ENCODE results near the gene DHODH. TPM values are rescaled to one million over a fixed set of nuclear protein-coding genes. Genes with fewer than 3 reads are reported as not detected.
"Not testable (repeated sequence)": the region's sequence is repeated elsewhere in the genome, so short reads cannot be mapped to it uniquely, and the experiment has no call there.

Gene DHODH
- total RNA-seq, 2 donors from 2014 or later = 7.3 to 8.0 TPM

DNA sequence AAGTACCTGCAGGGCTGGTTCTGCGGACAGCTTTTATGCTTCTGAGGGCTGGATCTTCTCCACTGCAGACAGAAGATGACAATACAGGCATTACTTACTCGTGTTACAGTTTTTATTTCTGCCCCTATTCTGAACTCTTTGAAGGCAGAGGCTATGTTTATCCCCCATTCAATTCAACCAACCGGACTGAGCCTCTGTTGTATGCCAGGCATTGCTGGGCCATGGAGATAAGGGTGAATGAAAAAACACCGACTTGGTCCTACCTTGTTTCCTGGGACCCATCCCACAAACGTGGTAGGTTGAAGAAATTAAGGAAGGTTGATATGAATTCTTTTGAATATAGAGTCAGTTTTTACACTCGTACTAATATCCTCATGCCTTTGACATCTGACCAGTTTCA, 35.8 kb downstream of the DHODH start:
- intact Hi-C loops (cut with DNase I) = no loop called here
- DNase-seq (ENCODE audit: low spot score) = no peak

GRCh38 chr16:72044825-72045359, 36.3 kb downstream of the DHODH start:
- intact Hi-C loops (cut with DNase I) = no loop called here
- DNase-seq (ENCODE audit: low spot score) = no peak

- intact Hi-C loops (cut with DNase I) = no loop called here
- DNase-seq (ENCODE audit: low spot score) = no peak
Measured at GRCh38 chr16:72049110-72049509, 40.6 kb downstream of the DHODH start.

DNA sequence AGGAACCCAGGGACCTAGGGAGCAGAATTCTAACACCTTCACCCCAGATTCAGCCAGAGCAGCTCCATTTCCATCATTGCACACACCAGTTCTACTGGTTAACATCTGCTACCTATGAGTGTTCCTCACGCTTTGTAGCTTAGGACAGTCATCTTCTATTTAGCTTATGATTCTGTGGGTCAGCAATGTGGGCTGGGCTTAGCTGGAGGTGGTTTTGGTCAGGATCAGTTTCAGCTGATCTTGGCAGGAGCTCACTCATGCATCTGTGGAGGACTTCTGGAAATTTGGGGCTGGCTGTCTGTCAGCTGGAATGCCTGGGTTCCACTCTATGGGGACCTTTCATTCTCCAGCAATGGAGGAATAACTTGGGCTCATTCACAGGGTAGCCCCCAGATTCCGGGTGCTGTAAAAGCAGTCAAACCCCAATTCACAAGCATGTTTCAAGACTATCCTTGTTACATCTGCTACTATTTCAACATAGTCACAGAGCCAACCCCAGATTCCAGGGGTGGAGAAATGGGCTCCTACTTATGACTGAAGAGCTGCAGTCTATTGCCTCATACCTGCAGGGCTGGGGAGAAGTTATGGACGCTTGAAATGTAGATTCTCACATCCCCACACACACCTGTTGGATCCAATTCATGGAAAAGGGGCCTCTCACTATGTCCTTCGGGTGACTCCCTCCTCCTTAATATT, 42.4 kb downstream of the DHODH start:
- intact Hi-C loops (cut with DNase I) = no loop called here
- DNase-seq (ENCODE audit: low spot score) = no peak

DNA sequence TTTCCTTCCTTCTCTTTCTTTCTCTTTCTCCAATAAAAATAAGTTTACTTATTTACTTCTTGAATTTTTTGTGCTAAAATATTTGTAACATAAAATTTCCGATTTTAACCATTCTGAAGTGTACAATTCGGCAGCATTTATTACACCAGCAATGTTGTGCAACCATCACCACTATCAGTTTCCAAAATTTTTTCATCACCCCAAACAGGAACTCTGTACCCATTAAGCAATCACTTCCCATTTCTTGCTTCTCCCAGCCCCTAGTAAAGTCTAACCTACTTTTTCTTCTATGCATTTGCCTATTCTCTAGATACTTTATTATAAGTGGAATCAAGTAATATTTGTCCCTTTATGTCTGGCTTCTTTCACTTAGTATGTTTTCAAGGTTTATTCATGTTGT, 43.3 kb downstream of the DHODH start:
- intact Hi-C loops (cut with DNase I) = no loop called here

DNA sequence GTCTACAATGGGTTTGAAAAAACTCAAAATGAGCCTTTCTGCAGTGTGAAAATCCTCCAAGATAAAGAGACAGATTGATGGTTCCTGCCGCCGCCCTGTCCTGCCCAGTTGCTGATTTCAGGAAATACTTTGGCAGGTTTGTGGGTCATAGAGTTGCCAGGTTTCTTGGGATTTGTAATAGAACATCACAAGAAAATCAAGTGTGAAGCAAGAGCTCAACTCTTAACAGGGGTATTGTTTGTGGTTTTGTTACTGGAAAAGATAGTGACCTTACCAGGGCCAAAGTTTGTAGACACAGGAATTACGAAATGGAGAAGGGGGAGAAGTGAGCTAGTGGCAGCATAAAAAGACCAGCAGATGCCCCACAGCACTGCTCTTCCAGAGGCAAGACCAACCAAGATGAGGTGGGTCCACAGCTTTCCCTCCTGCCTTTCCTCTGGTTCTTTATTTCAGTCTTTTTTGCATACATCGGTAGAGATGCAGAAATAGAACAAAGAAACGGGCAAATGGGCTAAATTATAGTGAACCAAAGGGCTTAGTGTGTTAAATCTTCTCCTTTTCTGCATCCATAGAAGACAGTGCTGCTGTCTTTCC, 45.8 kb downstream of the DHODH start, which contains the start of gene HP:
HP (plus strand) TSS at position 252 of the 594 bp plus-strand sequence; CDS start at position 400, 148 bp downstream.
- intact Hi-C loops (cut with DNase I); DNase-seq (ENCODE audit: low spot score): not testable (repeated sequence)

More for the DNA sequence above, 43.3 kb downstream of the DHODH start:
- no peak for DNase-seq (ENCODE audit: low spot score)

DNA sequence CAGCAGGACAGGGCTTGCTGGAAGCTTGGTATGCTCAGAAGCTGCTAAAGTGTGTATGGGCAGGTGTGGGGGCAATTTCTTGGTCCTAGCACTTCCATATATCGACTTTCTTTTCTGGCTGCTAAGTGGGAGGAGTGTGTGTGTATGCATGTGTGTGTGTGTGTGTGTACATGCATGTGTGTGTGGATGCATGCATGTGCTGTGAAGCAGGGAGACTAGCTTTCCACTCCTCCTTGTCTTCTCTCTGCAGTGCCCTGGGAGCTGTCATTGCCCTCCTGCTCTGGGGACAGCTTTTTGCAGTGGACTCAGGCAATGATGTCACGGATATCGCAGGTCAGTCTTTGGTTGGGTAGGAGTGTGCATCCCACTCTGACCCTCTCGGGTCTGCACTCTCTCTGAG, 47.4 kb downstream of the DHODH start:
- intact Hi-C loops (cut with DNase I) = no loop called here
- DNase-seq (ENCODE audit: low spot score) = no peak

DNA sequence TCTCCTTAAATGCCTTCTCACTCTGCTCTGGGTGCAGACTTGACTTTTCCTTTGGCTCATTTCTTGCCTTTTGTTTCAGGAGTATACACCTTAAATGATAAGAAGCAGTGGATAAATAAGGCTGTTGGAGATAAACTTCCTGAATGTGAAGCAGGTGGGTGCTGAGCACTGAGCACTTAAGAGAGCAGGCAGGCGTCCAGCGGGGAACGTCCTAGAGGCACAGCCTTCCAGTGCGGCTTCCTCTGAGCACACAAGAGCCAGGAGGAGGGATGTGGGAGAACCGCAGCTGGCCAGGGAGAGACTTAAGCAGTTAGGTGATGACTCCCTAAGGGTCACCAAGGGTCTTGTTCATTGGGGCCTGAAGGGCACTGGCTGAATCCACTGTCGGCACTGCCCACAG, 48.8 kb downstream of the DHODH start:
- intact Hi-C loops (cut with DNase I) = not testable (repeated sequence)

GRCh38 chr16:72059060-72059459, 50.5 kb downstream of the DHODH start:
- DNase-seq (ENCODE audit: low spot score); intact Hi-C loops (cut with DNase I): not testable (repeated sequence)

More for the DNA sequence above, 48.8 kb downstream of the DHODH start:
- DNase-seq (ENCODE audit: low spot score) = not testable (repeated sequence)

- intact Hi-C loops (cut with DNase I) = no loop called here
- no peak for DNase-seq (ENCODE audit: low spot score)
Measured at GRCh38 chr16:72060405-72060804, 51.9 kb downstream of the DHODH start.

DNA sequence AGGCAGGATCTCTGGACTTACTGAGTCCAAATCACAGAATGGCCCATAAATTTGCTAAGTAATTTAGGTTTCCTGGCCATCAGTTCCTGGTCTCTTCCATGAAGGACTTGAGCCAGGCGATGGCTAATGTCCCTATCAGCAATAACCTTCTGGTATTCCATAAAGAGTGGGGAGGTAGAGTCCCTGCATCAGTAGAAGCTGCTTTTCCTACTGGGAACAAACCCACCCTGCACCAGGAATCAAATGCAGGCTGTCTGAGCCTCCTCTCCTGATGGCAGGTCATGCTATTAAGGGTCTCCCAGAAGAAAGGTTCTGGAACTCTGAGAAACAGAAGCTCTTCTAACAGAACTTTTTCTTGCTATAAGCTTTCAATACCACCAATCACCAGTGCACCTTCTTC, 53.0 kb downstream of the DHODH start:
- intact Hi-C loops (cut with DNase I) = no loop called here
- DNase-seq (ENCODE audit: low spot score) = no peak

GRCh38 chr16:72064361-72064894, 55.9 kb downstream of the DHODH start:
- intact Hi-C loops (cut with DNase I) = loop anchor here in 1 of 2 donors (1.0 to 2.0 kb wide), 2 partner anchors 18 to 35 kb away; no protein-coding TSS in a partner anchor
- DNase-seq (ENCODE audit: low spot score) = no peak

DNA sequence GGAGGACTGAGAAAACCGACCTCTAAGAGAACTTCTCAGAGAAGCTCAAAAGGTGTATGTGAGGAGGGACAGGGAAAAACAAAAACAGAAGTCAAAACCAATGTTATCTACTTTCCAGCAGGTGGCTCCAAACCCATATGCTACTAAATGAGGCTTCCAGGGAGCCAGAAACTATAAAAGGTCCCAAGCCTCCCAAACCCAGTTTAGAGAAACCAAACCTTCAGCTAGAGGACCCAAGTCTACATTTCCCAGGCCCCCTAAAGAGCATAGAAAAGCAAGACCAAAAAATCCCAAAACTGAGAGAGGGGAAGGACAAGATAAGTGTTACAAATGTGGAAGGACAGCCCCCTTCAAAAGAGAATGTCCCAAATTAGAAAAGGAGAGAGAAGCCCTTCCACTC, 58.2 kb downstream of the DHODH start:
- DNase-seq (ENCODE audit: low spot score) = no peak
- intact Hi-C loops (cut with DNase I) = no loop called here

DNA sequence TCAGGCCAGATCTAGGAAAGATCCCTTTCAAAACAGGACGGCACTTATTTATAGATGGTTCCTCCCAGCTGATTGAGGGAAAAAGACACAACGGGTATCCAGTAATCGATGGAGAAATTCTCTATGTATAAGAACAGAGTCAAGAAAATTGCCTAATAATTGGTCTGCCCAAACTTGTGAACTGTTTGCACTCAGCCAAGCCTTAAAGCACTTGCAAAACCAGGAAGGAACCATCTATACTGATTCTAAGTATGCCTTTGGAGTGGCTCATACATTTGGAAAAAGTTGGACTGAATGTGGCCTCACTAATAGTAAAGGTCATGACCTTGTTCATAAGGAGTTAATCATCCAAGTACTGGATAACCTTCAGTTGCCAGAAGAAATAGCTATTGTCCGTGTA, 60.4 kb downstream of the DHODH start:
- DNase-seq (ENCODE audit: low spot score) = no peak
- intact Hi-C loops (cut with DNase I) = no loop called here

- intact Hi-C loops (cut with DNase I) = no loop called here
Measured at GRCh38 chr16:72072514-72073342, 64.2 kb downstream of the DHODH start.

DNA sequence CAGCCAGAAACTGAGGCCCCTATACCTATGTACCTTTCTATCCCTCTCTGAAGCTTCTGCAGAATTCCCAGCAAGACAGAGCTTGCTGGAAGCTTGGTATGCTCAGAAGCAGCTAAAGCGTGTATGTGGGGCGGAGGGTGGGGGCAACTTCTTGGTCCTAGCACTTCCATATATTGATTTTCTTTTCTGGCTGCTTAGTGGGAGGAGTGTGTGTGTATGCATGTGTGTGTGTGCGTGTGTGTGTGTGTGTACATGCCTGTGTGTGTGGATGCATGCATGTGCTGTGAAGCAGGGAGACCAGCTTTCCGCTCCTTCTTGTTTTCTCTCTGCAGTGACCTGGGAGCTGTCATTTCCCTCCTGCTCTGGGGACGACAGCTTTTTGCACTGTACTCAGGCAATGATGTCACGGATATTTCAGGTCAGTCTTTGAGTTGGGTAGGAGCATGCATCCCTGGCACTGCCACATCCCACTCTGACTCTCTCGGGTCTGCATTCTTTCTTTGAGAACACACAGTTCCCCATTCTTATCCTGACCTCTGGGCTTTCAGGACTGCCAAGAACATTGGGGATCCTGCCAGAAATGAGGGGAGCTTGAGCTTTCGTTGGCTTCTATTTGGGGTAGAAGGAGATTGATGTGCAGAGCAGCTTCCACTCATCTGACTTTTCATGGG, 65.2 kb downstream of the DHODH start:
- intact Hi-C loops (cut with DNase I) = no loop called here
- DNase-seq (ENCODE audit: low spot score) = no peak

More at GRCh38 chr16:72072514-72073342, 64.2 kb downstream of the DHODH start:
- no peak for DNase-seq (ENCODE audit: low spot score)

- not testable (repeated sequence) for DNase-seq (ENCODE audit: low spot score)
Measured at GRCh38 chr16:72075067-72075466, 66.5 kb downstream of the DHODH start.

More at GRCh38 chr16:72075067-72075466, 66.5 kb downstream of the DHODH start:
- intact Hi-C loops (cut with DNase I) = not testable (repeated sequence)

Data from posterior vena cava (tissue), 2 donors.